Mesothelial cell of epicardium (in vitro differentiated cells): ENCODE results near the gene KRTAP1-3. TPM values are rescaled to one million over a fixed set of nuclear protein-coding genes. Genes with fewer than 3 reads are reported as not detected.

Source experiments
- DNase-seq, 2 experiments: peaks; one replicate each; pipeline ENCODE4 v3.0.0; 2021; ENCODE audit warnings: low spot score in 2 of 2; ENCODE audit not compliant: unreplicated experiment in 2 of 2
- H3K27ac Mint-ChIP-seq: 2 replicates; pipeline ENCODE4 v1.8.0; 2021; ENCODE audit warnings: mixed read lengths
- H3K27me3 Mint-ChIP-seq: 2 replicates; pipeline ENCODE4 v1.8.0; 2021; ENCODE audit warnings: low read depth, mixed read lengths
- H3K36me3 Mint-ChIP-seq: 2 replicates; pipeline ENCODE4 v1.8.0; 2021; ENCODE audit warnings: mixed read lengths
- H3K4me1 Mint-ChIP-seq: 2 replicates; pipeline ENCODE4 v1.8.0; 2021; ENCODE audit warnings: mixed read lengths
- H3K4me3 Mint-ChIP-seq: 2 replicates; pipeline ENCODE4 v1.8.0; 2021; ENCODE audit warnings: mild to moderate bottlenecking, moderate library complexity, mixed read lengths
- H3K9me3 Mint-ChIP-seq: 2 replicates; pipeline ENCODE4 v1.8.0; 2021; ENCODE audit warnings: mixed read lengths
- total RNA-seq: library from RNA; stranded (reverse); gene quantifications from 3 replicates; pipeline ENCODE4 v1.2.1, GENCODE V29; 2021
- TF ChIP-seq, protein P1 (sequence below): fragments of 200-600 bp; sonication (generic); IDR thresholded peaks from one replicate; pipeline ENCODE4 v1.5.0; 2021; ENCODE audit warnings: antibody characterized with exemption; ENCODE audit not compliant: unreplicated experiment

Gene KRTAP1-3
- total RNA-seq, 1 donor from 2014 or later: not detected

GRCh38 chr17:40986920-40987319 lies 47.8 kb downstream of the KRTAP1-3 start:
- H3K9me3 Mint-ChIP-seq: peaks cover 5% of the 10 kb centered on the region
- DNase-seq: no peak
- no peaks in the 10 kb centered on the region for H3K27me3 Mint-ChIP-seq
- H3K36me3 Mint-ChIP-seq: no peaks in the 10 kb centered on the region
- H3K4me1 Mint-ChIP-seq: peaks cover 9% of the 10 kb centered on the region
- TF ChIP-seq, protein P1, sequence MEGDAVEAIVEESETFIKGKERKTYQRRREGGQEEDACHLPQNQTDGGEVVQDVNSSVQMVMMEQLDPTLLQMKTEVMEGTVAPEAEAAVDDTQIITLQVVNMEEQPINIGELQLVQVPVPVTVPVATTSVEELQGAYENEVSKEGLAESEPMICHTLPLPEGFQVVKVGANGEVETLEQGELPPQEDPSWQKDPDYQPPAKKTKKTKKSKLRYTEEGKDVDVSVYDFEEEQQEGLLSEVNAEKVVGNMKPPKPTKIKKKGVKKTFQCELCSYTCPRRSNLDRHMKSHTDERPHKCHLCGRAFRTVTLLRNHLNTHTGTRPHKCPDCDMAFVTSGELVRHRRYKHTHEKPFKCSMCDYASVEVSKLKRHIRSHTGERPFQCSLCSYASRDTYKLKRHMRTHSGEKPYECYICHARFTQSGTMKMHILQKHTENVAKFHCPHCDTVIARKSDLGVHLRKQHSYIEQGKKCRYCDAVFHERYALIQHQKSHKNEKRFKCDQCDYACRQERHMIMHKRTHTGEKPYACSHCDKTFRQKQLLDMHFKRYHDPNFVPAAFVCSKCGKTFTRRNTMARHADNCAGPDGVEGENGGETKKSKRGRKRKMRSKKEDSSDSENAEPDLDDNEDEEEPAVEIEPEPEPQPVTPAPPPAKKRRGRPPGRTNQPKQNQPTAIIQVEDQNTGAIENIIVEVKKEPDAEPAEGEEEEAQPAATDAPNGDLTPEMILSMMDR: no peak
- H3K27ac Mint-ChIP-seq: no peak overlapping the region
- H3K4me3 Mint-ChIP-seq: no peak overlapping the region

DNA sequence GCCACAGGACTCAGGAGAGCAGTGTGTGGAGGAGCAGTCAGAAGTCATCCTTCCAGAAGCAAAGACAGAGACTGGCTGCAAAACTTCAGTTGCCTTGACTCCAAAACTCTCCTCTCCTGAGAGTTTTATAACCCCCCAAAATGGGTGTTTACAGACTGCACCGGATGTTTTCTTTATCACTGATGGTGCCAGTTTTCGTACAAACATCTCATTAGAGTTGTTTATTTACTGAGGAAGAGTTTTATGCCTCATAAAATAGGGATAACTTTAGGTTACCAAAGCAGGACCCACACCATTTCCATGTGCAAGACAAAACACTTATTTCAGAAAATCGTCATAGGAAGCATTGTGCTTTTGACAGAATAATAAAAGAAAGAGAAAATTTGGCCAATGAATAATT lies 50.4 kb downstream of the KRTAP1-3 start, which contains the start of gene KRT40:
Gene KRT40 (minus strand): TSS at position 101 of the 400 bp plus-strand sequence. CDS start 53 bp downstream, at position 48.
- DNase-seq: no peak
- Mint-ChIP-seq H3K27ac (no peak within 1 kb of the TSS), H3K9me3 (no peaks in the 10 kb centered on the region), H3K27me3 (no peaks in the 10 kb centered on the region), H3K4me3 (no peak within 1 kb of the TSS), H3K36me3 (no peaks in the 10 kb centered on the region), H3K4me1 (peaks cover 24% of the 10 kb centered on the region)
- TF ChIP-seq, protein P1: no peak

Other genes starting within 250 kb of the KRTAP1-3 start
- not detected in 3 replicates for gene KRT28, start 234.9 kb downstream of the KRTAP1-3 start, total RNA-seq
- gene KRT10, start 212.3 kb downstream of the KRTAP1-3 start, total RNA-seq: 39.0 to 43.6 TPM (median 39.5 TPM) in 3 replicates
- not detected in 3 replicates for gene KRT12, start 167.7 kb downstream of the KRTAP1-3 start, total RNA-seq
- not detected in 3 replicates for gene KRT20, start 149.6 kb downstream of the KRTAP1-3 start, total RNA-seq
- 2.3 to 2.8 TPM (median 2.6 TPM) in 3 replicates for gene KRT23, start 97.2 kb downstream of the KRTAP1-3 start, total RNA-seq
- gene KRT39, start 67.9 kb downstream of the KRTAP1-3 start, total RNA-seq: not detected in 3 replicates
- gene KRT40, start 50.5 kb downstream of the KRTAP1-3 start, total RNA-seq: 0.16 TPM in 1 of 3 replicates, not detected in the others
- not detected in 3 replicates for gene KRTAP3-3, start 40.7 kb downstream of the KRTAP1-3 start, total RNA-seq
- not detected in 3 replicates for gene KRTAP3-2, start 35.0 kb downstream of the KRTAP1-3 start, total RNA-seq
- 0.41 to 1.3 TPM (median 0.95 TPM) in 3 replicates for gene KRTAP3-1, start 25.7 kb downstream of the KRTAP1-3 start, total RNA-seq
- gene KRTAP1-5, start 7.7 kb downstream of the KRTAP1-3 start, total RNA-seq: not detected in 3 replicates
- not detected in 3 replicates for gene KRTAP1-4, start 4.7 kb downstream of the KRTAP1-3 start, total RNA-seq
- gene KRTAP1-1, start 6.6 kb upstream of the KRTAP1-3 start, total RNA-seq: not detected in 3 replicates
- gene KRTAP2-1, start 12.4 kb upstream of the KRTAP1-3 start, total RNA-seq: not detected in 3 replicates
- gene KRTAP2-2, start 20.4 kb upstream of the KRTAP1-3 start, total RNA-seq: not detected in 3 replicates
- 0.45 to 0.91 TPM (median 0.69 TPM) in 3 replicates for gene KRTAP2-3, start 25.2 kb upstream of the KRTAP1-3 start, total RNA-seq
- gene KRTAP2-4, start 31.0 kb upstream of the KRTAP1-3 start, total RNA-seq: not detected in 3 replicates
- not detected in 3 replicates for gene KRTAP4-7, start 49.3 kb upstream of the KRTAP1-3 start, total RNA-seq
- not detected in 3 replicates for gene KRTAP4-8, start 63.3 kb upstream of the KRTAP1-3 start, total RNA-seq
- not detected in 3 replicates for gene KRTAP4-16, start 67.3 kb upstream of the KRTAP1-3 start, total RNA-seq
- not detected in 3 replicates for gene KRTAP4-9, start 70.5 kb upstream of the KRTAP1-3 start, total RNA-seq
- not detected in 3 replicates for gene KRTAP4-11, start 83.5 kb upstream of the KRTAP1-3 start, total RNA-seq
- not detected in 3 replicates for gene KRTAP4-12, start 89.3 kb upstream of the KRTAP1-3 start, total RNA-seq
- not detected in 3 replicates for gene KRTAP4-6, start 105.7 kb upstream of the KRTAP1-3 start, total RNA-seq
- gene KRTAP4-5, start 115.0 kb upstream of the KRTAP1-3 start, total RNA-seq: not detected in 3 replicates
- gene KRTAP4-4, start 125.9 kb upstream of the KRTAP1-3 start, total RNA-seq: not detected in 3 replicates
- gene KRTAP4-3, start 133.3 kb upstream of the KRTAP1-3 start, total RNA-seq: not detected in 3 replicates
- not detected in 3 replicates for gene KRTAP4-2, start 143.3 kb upstream of the KRTAP1-3 start, total RNA-seq
- not detected in 3 replicates for gene KRTAP4-1, start 150.0 kb upstream of the KRTAP1-3 start, total RNA-seq
- gene KRTAP9-1, start 155.0 kb upstream of the KRTAP1-3 start, total RNA-seq: not detected in 3 replicates
- gene KRTAP9-2, start 191.8 kb upstream of the KRTAP1-3 start, total RNA-seq: not detected in 3 replicates
- not detected in 3 replicates for gene KRTAP9-3, start 197.6 kb upstream of the KRTAP1-3 start, total RNA-seq
- gene KRTAP9-8, start 203.1 kb upstream of the KRTAP1-3 start, total RNA-seq: not detected in 3 replicates
- not detected in 3 replicates for gene KRTAP9-4, start 214.8 kb upstream of the KRTAP1-3 start, total RNA-seq
- not detected in 3 replicates for gene KRTAP9-9, start 220.5 kb upstream of the KRTAP1-3 start, total RNA-seq
- gene KRTAP9-6, start 230.5 kb upstream of the KRTAP1-3 start, total RNA-seq: not detected in 3 replicates
- gene KRTAP9-7, start 240.8 kb upstream of the KRTAP1-3 start, total RNA-seq: not detected in 3 replicates